Gastrocnemius medialis (tissue), 4 donors: ENCODE measurements around the gene TRIM45.
"Not testable (repeated sequence)": the region's sequence is repeated elsewhere in the genome, so short reads cannot be mapped to it uniquely, and the experiment has no call there.

Experiments used
- POLR2A ChIP-seq, 2 donors: fragments of 450-650 bp; IDR thresholded peaks; one replicate each; pipeline ENCODE4 v1.6.1; 2017; ENCODE audit warnings: antibody characterized with exemption in 2 of 2, mild to moderate bottlenecking in 2 of 2, moderate library complexity in 2 of 2
- TF ChIP-seq, protein P1 (sequence below), 5 experiments: fragments of 450-650 bp in 3 of 5; fragments of 200-600 bp in 2 of 5; sonication (generic) in 2 of 5; IDR thresholded peaks in 4 of 5; conservative IDR thresholded peaks in 1 of 5; 1 replicate in 4 of 5; 2 replicates in 1 of 5; pipeline ENCODE4 v1.5.1; 2016 to 2019; ENCODE audit warnings: antibody characterized with exemption in 5 of 5, mild to moderate bottlenecking in 3 of 5, moderate library complexity in 3 of 5

DNA sequence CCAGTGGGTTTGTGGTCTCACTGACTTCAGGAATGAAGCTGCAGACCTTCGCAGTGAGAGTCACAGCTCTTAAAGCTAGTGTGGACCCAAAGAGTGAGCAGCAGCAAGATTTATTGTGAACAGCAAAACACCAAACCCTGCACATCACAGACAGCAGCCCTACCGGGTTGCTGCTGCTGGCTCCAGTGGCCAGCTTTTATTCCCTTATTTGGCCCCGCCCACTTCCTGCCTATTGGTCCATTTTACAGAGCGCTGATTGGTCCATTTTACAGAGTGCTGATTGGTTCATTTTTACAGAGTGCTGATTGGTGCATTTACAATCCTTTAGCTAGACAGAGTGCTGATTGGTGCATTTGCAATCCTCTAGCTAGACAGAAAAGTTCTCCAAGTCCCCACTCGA lies 29.8 kb upstream of the TRIM45 start:
- TF ChIP-seq, protein P1, sequence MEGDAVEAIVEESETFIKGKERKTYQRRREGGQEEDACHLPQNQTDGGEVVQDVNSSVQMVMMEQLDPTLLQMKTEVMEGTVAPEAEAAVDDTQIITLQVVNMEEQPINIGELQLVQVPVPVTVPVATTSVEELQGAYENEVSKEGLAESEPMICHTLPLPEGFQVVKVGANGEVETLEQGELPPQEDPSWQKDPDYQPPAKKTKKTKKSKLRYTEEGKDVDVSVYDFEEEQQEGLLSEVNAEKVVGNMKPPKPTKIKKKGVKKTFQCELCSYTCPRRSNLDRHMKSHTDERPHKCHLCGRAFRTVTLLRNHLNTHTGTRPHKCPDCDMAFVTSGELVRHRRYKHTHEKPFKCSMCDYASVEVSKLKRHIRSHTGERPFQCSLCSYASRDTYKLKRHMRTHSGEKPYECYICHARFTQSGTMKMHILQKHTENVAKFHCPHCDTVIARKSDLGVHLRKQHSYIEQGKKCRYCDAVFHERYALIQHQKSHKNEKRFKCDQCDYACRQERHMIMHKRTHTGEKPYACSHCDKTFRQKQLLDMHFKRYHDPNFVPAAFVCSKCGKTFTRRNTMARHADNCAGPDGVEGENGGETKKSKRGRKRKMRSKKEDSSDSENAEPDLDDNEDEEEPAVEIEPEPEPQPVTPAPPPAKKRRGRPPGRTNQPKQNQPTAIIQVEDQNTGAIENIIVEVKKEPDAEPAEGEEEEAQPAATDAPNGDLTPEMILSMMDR (IDR thresholded peaks at IDR 0.05 in 4 of 5, conservative IDR thresholded peaks at IDR 0.05 in 1 of 5): not testable (repeated sequence)
- not testable (repeated sequence) for TF ChIP-seq POLR2A (IDR thresholded peaks at IDR 0.05)
